GM20431 (cell line): ENCODE results near the gene SNU13.
"Not testable (repeated sequence)": the region's sequence is repeated elsewhere in the genome, so short reads cannot be mapped to it uniquely, and the experiment has no call there.

Source experiments
- in situ Hi-C: fragments of 300-500 bp; cut with MseI, MboI; formaldehyde crosslinking; loops from one replicate; pipeline ENCODE4 v1.15.0; 2020; ENCODE audit warnings: low sequenced_read_pairs; ENCODE audit not compliant: unreplicated experiment

Gene SNU13

DNA sequence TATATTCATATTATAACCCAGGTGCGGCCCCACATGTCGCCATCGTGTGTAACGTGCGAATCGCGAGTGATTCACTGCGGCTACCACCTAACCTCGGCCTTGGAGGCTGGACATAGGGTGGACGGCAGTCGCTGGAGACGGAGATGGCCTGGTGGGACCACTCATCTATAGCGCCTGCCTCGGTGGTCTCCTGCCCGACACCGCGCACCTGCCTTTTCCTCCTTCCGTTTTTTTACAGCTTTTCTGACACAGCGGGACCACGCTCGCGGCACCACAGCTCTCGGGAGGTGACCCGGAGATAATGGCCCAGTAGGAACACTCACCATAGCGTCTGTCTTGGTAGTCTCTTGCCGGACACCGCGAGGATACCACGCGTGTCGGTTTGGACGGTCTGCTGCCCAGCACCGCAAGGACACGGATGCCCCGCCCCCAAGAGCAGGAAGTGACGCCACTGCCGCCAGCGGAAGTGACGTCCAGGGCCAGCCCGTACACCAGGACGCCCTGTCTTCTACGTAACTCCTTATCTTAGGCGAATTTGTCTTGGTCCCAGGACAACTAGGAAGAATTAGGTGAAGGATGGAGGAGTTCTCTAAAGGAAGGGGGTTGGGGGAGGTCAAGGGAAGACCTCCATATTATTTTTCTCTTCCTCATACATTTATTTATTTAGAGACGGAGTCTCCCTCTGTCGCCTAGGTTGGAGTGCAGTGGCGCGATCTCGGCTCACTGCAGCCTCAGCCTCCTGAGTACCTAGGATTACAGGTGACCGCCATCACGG, 6.4 kb downstream of the SNU13 start:
- in situ Hi-C loops, result no loop called here

DNA sequence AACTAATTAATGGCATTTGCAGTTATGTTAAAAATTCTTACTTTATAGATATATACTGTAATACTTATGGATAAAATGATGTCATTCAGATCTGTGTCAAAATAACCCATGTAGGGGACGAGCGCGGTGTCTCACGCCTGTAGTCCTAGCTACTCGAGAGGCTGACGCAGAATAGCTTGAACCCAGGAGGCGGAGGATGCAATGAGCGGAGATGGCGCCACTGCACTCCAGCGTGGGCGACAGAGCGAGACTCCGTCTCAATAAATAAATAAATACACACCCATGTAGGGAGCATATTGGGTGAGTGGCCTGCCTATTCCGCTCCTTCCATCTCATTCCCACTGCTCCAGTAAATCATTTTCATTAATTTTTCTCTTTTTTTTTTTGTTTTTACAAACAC, 7.1 kb downstream of the SNU13 start:
- in situ Hi-C loops, result no loop called here

DNA sequence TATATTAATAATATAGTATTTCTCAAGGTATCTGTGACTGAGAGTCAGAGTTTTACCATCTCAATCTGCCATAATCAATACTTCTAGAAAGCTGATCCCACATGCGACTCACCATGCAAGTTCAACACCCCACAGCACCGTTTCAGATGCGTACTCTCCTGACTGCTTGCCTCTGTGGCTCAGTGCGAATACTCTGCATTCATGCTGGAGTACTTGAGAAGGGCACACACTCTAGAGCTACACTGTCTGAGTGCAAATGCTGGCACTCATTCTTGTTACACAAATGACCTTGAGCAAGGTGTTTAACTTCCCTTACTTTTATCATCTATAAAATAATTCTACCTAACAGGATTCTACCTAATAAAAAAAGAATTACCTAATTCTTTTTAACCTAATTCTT, 12.5 kb downstream of the SNU13 start:
- in situ Hi-C loops, result no loop called here

DNA sequence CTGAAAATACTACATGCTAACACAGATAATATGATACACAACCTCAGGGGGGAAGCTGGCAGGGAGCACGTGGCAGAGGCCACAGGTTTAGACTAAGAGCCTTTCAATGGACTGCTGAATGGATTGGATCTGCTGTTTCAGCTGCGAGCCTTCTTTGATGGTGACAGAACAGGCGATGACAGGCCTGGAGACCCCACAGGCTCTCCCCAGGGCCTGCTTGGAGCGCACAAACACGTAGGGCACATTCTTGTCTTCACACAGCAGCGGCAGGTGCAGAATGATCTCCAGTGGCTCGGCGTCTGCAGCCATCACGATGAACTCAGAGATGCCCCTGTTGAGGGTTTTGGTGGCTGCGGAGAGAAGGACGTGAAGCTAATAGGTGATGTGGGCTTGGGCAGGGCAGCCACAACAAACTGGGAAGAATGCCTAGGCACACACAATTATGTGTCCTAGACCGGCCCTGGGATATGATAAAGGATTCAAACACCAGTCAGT, 13.8 kb downstream of the SNU13 start:
- in situ Hi-C loops, result no loop called here

DNA sequence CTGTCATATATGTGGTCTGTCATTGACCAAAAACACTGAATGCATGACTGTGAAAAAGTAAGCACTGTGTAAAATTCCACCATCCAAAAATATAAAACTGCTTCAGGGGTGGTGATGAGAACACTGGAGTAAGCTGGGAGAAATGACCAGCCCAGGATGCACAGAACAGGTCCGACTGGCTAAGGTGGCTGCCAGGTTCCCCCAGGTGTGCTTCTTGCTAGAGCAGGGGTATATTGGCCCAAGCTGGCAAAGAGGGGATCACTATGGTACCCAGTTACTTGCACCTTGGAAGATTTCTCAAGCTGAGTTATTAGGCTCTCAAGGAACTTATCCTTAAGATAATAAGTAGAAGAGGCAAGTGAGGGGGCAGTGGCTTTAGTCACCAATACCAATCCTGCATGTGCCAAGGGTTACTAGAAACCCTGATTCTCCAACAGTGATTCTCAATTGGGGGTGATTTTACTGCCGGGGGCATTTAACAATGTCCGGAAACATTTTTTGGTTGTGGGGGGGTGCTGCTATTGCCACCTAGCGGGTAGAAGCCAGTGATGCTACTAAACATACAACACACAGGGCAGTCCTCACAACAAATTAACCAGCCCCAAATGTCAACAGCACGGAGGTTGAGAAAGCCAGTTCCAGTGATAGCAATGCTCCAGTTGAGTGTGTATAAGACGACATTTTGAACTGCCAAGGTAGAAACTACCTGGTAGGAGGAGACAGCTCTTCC, 15.7 kb downstream of the SNU13 start:
- in situ Hi-C loops, result no loop called here

DNA sequence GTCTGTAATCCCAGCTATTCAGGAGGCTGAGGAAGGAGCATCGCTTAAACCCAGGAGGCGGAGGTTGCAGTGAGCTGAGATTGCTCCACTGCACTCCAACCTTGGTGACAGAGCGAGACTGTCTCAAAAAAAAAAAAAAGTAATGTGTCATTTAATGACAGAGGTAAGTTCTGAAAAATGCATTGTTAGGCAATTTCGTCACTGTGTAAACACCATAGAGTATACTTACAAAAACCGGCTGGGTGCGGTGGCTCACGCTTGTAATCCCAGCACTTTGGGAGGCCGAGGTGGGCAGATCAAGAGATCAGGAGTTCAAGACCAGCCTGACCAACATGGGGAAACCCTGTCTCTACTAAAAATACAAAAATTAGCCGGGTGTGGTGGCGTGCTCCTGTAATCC, 16.6 kb downstream of the SNU13 start:
- in situ Hi-C loops, result not testable (repeated sequence)

DNA sequence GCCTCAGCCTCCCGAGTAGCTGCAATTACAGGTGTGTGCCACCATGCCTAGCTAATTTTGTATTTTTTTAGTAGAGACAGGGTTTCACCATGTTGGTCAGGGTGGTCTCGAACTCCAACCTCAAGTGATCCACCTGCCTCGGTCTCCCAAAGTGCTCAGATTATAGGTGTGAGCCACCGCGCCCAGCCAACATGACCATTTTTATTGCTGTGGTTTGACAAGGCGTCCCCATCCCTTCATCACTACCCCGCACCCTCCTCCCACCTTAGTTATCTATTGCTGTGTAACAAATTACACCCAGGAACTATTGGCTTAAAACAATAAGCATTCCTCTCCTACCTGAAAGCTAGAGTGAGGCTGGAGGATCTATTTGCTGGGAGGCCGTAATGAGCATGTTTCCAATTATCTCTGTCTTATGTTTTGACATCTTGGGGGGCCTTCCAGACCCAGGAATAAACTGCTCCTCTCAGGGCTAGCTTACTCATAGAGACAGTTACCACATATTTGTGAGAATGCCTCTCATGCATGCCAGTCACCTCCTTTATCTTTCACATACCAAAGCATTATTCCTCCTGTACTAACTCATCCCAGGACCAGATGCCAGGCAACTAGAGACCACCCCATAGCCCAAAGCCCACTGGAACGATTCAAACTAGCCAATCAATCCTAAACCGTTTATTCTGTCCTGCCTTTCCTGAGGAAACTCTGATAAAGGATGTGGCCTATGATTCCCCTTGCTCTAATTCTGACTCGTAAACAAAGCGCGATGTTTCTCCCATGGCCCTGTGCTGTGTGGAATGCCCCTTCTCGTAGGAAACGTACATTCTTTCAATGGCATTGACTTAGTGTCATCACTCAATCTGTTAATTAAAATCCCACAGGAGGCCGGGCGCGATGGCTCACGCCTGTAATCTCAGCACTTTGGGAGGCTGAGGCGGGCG, 19.4 kb downstream of the SNU13 start:
- in situ Hi-C loops, result no loop called here

DNA sequence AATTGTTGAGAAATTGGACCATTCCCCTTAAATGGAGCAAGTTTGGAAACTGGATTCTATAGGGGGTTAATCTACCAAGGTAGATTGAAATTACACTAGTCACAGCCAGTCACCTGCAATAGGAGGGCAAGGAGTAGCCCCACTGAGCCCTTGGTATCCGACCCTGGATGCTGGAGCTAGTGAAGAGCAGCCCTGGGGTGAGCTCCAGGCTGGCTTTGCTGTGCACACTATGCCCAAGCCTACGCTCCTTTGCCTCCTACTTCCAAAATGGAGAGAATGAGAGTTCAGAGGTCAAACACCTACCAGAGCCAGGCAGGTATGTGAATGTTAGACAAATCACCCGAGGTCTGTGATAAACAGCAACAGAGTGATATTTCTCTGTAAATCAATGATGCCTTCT, 23.7 kb downstream of the SNU13 start:
- in situ Hi-C loops, result no loop called here

DNA sequence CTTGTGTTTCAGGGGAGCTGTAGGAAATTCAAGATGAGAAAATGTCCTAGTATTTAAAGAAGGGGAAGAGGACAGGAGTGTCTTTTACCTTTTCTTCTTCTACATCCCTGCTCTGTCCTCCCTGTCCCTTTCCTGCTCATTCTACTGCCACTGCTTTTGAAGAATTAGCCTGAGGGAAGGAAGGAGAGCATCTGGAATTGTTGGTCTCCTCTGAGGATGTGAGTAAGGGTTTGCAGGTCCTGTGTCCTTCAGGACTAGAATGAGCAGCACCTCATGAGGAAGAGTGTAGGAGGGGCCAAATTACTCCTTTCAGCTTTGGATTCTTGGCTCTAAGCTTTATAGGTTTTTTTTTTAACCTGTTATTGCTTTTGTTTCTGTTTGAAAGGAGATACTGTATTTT, 24.2 kb downstream of the SNU13 start:
- in situ Hi-C loops, result no loop called here

DNA sequence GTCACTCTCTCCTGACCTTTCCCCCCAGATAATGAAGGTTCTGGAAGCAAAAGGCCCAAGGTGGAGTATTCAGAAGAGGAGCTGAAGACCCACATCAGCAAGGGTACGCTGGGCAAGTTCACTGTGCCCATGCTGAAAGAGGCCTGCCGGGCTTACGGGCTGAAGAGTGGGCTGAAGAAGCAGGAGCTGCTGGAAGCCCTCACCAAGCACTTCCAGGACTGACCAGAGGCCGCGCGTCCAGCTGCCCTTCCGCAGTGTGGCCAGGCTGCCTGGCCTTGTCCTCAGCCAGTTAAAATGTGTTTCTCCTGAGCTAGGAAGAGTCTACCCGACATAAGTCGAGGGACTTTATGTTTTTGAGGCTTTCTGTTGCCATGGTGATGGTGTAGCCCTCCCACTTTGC, 25.1 kb downstream of the SNU13 start:
- in situ Hi-C loops, result not testable (repeated sequence)

DNA sequence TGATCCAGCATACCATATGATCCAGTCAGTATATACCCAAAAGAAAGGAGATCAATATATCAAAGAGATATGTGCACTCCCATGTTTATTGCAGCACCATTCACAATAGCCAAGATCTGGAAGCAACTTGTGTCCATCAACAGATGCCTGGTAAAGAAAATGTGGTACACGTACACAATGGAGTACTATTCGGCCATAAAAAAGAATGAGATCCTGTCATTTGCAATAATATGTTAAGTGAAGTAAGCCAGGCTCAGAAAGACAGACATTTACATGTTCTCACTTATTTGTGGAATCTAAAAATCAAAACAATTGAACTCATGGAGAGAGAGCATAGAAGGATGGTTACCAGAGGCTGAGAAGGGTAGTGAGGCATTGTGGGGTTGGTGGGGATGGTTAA, 27.0 kb downstream of the SNU13 start:
- in situ Hi-C loops, result no loop called here

DNA sequence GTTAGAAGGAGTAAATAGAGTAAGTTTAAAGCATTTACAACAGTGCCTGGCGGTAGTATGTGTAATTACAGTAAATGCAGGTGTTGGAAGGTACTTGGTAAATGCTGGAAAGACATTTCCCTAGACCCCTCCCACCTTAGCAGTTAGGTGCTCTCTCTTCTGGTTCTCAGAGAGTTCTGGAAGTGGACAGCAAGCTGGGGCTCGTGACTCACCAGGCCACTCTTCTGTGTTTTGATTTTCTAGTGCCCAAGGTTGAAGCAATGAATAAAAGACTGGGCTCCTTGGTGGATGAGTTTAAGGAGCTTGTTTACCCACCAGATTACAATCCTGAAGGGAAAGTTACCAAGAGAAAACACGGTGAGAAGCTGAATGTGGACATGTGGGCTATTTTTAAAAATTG, 27.6 kb downstream of the SNU13 start:
- in situ Hi-C loops, result no loop called here

DNA sequence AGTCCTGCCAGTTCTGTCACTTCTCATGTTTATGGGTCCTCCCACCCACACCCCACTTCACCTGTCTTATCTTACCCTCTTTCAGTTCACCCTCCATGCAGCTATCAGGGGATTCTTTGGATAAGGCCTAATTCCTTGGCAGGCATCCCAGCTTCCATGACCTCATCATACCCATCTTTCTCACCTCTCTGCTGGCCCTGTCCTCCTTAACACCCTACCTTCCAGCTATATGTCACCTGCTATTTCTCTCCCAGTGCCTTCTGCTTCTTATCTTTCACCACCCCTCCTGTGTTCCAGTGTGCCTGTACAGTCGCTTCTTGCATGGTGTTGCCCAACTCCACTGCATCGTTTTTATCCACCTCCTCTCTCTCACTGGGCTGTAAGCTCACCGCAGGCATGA, 28.3 kb downstream of the SNU13 start:
- in situ Hi-C loops, result no loop called here

DNA sequence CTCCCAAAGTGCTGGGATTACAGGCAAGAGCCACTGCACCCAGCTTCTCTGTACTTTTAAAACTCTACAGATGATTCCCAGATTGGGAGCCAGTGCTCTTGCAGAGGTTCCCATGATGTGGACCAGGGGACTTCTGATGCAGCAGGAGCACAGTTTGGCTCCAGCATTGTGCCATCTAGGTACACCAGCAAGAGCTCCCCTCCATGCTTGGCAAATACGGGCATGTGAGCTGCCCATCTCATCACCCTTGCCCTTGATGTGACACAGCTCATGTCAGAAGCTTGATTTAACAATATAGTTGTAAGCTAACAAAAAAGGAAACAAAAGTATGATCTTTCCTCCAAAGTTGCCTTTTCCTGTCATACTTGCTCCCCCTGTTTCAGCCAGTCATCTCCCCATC, 28.7 kb downstream of the SNU13 start:
- in situ Hi-C loops, result no loop called here

DNA sequence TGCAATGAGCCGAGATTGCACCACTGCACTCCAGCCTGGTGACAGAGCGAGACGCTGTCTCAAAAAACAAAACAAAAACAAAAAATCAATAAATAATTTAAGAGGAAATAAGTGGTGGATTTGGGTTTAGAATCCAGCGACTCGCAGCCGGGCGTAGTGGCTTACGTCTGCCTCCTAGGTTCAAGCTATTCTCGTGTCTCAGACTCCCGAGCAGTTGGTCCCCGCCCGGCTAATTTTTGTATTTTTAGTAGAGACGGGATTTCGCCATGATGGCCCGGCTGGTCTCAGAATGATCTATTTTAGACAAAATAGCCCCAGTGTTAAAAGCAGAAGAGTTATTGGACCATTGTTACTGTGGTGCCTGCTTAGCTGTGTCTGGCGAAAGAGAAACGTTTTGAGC, 29.8 kb downstream of the SNU13 start:
- in situ Hi-C loops, result no loop called here

DNA sequence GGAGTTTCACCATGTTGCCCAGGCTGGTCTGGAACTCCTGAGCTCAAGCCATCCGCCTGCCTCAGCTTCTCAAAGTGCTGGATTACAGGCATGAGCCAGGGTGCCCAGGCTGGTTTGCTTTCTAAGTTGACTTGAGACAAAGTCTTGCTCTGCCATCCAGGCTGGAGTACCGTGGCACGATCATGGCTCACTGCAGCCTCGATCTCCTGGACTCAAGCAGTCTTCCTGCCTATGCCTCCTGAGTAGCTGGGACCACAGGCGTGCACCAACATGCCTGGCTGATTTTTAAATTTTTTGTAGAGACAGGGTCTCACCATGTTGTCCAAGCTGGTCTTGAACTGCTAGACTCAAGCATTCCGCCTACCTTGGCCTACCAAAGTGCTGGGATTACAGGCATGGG, 31.0 kb downstream of the SNU13 start:
- in situ Hi-C loops, result no loop called here

DNA sequence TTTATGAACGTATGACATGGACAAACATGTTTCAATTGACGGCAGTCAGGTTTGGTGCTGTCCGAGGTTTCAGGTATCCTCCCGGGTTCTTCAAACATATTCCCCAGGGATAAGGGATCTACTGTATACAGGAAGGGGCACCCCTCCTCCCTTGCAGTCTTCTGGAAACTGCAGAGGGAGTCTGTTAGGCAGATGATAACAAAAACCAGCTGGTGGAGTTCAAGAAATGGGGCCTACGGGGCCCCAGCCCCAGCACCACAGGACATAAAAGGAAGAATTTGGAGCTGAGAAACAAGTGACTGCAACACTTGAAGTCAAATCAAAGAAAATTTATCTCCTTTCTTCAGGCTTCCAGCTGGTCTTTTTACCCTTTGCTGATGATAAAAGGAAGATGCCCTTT, 32.1 kb downstream of the SNU13 start:
- in situ Hi-C loops, result no loop called here

DNA sequence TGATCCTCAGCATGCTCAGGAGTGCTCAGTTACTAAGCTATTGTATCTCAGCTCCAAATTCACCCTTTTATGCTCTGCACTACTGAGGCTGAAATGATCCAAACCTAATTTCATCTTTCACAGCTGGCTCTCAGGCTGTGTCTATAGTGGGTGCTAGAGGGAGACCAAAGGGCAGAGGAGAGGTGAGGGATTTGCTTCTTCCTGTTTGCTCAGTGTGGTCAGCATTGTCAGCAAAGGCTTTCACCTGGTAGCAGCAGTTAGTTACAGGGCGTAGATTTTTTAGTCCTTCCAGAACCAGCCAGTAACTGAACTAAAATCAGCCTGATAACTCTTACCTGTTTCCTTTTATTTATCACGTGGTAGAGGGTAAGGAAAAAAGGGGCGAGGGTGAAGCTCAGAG, 34.3 kb downstream of the SNU13 start:
- in situ Hi-C loops, result no loop called here

DNA sequence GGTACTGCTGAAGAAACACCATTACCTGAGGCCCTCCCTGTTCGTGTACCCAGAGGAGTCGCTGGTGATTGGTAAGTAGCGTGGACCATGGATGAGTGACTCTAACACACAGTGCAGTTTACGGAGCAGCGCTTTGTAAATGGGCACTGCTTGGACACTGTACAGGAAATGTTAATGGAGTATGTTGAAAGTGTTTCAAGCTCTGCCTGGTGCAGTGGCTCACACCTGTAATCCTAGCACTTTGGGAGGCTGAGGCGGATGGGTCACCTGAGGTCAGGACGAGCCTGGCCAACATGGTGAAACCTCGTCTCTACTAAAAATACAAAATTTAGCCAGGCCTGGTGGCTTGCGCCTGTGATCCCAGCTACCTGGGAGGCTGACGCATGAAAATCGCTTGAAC, 37.8 kb downstream of the SNU13 start:
- in situ Hi-C loops, result no loop called here

DNA sequence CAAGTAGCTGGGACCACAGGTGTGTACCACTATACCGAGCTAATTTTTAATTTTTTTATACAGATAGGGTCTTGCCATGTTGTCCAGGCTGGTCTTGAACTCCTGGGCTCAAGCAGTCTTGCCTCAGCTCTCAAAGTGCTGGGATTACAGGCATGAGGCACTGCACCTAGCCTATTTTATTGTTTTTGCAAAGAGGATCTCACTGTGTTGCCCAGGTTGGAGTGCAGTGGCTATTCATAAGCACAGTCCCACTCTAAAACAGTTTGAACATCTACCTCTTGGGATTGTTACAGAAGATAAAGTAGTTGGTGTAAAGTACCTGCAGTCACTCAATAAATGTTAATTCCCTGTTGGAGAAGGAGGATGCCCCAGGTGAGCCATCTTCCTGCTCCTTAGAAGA, 38.4 kb downstream of the SNU13 start:
- in situ Hi-C loops, result no loop called here

DNA sequence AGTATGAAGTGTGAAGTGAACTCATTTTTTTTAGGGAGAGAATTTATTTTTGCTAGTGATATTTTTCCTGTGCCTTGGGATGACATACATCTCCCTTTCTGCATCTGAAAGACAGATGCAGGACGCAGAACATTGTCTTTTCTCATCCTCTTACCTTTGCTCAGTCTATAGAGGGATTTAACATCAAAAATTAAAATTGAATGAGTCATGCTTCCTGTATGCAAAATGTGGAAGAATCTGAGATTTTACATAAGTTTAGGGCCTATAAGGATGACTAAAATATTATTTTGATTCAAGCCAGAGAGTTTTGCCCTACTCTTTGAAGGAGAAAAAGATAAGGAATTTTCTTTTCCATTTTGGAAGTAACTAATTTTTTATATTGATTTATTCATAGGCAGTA, 40.2 kb downstream of the SNU13 start:
- in situ Hi-C loops, result no loop called here
